SK-N-SH (cell line): Measurements from ENCODE around the gene TMEM41A. TPM values are rescaled to one million over a fixed set of nuclear protein-coding genes. Genes with fewer than 3 reads are reported as not detected.

Source experiments
- CTCF ChIA-PET: fragments of 300-600, 350-600 bp; formaldehyde crosslinking; extraction: SDS; loops from one replicate; lab custom pipeline; 2021; lab: Yijun Ruan, JAX
- POLR2A ChIA-PET: fragments of 350-600 bp; sonication (Branson Sonifier 250); formaldehyde crosslinking; extraction: SDS; loops from one replicate; lab custom pipeline; 2020; ENCODE audit warnings: antibody characterized with exemption, inconsistent platforms; lab: Yijun Ruan, JAX
- DNase-seq: peaks from one replicate; pipeline ENCODE4 v3.0.0; 2012
- H2AFZ ChIP-seq: fragments of 200-600 bp; sonication (generic); 2 replicates; pipeline ENCODE4 v1.8.1; 2016; ENCODE audit warnings: antibody characterized with exemption, mild to moderate bottlenecking, low read depth
- H3F3A ChIP-seq: fragments of 200-600 bp; sonication (generic); replicated peaks from 2 replicates; pipeline ENCODE3; 2016; ENCODE audit warnings: antibody characterized with exemption, mild to moderate bottlenecking; ENCODE audit not compliant: insufficient read depth
- H3K27ac ChIP-seq, 2 experiments: fragments of 200-500 bp in 1 of 2; fragments of 200-600 bp in 1 of 2; sonication (Bioruptor generic) in 1 of 2; sonication (generic), shearing (Covaris generic) in 1 of 2; 2 replicates each; pipeline versions ENCODE4 v1.5.1 to v1.6.1; 2014 to 2016; ENCODE audit warnings: low read depth in 2 of 2, inconsistent platforms in 1 of 2, low read length in 1 of 2, mild to moderate bottlenecking in 1 of 2, mixed read lengths in 1 of 2
- H3K27me3 ChIP-seq: fragments of 200-600 bp; sonication (generic), shearing (Covaris generic); 2 replicates; pipeline ENCODE4 v1.6.1; 2016; ENCODE audit warnings: mixed run types; ENCODE audit not compliant: insufficient read depth
- H3K36me3 ChIP-seq, 2 experiments: fragments of 200-500 bp in 1 of 2; fragments of 200-600 bp in 1 of 2; sonication (Bioruptor generic) in 1 of 2; sonication (generic) in 1 of 2; replicated peaks in 1 of 2; 2 replicates each; pipeline versions ENCODE3 to v1.5.1; 2014 to 2016; ENCODE audit warnings: low read length in 1 of 2, mild to moderate bottlenecking in 1 of 2; ENCODE audit not compliant: insufficient read depth in 2 of 2, control insufficient read depth in 1 of 2
- H3K4me1 ChIP-seq, 2 experiments: fragments of 200-500 bp in 1 of 2; fragments of 200-600 bp in 1 of 2; sonication (Bioruptor generic) in 1 of 2; sonication (generic), shearing (Covaris generic) in 1 of 2; 2 replicates each; pipeline versions ENCODE4 v1.5.1 to v1.6.1; 2014 to 2016; ENCODE audit warnings: low read depth in 1 of 2, low read length in 1 of 2, mixed run types in 1 of 2; ENCODE audit not compliant: insufficient read depth in 2 of 2, control insufficient read depth in 1 of 2
- H3K4me2 ChIP-seq: fragments of 200-600 bp; sonication (generic), shearing (Covaris generic); 2 replicates; pipeline ENCODE4 v1.6.1; 2017; ENCODE audit warnings: mixed run types
- H3K4me3 ChIP-seq, 2 experiments: fragments of 200-500 bp in 1 of 2; fragments of 200-600 bp in 1 of 2; sonication (Bioruptor generic) in 1 of 2; sonication (generic), shearing (Covaris generic) in 1 of 2; 2 replicates each; pipeline versions ENCODE4 v1.5.1 to v1.8.1; 2014 to 2016; ENCODE audit warnings: low read depth in 2 of 2, inconsistent platforms in 1 of 2, low read length in 1 of 2, mild to moderate bottlenecking in 1 of 2, mixed read lengths in 1 of 2, moderate library complexity in 1 of 2
- H3K79me2 ChIP-seq: fragments of 200-600 bp; sonication (generic); 2 replicates; pipeline ENCODE4 v1.8.1; 2017; ENCODE audit warnings: mild to moderate bottlenecking; ENCODE audit not compliant: insufficient read depth
- H3K9ac ChIP-seq: fragments of 200-600 bp; sonication (generic); 2 replicates; pipeline ENCODE4 v1.6.1; 2017; ENCODE audit warnings: mixed run types
- H3K9me2 ChIP-seq: fragments of 200-600 bp; sonication (generic); 2 replicates; pipeline ENCODE4 v1.6.1; 2017; ENCODE audit warnings: mixed run types
- H3K9me3 ChIP-seq: fragments of 200-600 bp; sonication (generic); 2 replicates; pipeline ENCODE4 v1.6.1; 2017; ENCODE audit warnings: mixed run types, mild to moderate bottlenecking, moderate library complexity
- H4K20me1 ChIP-seq: fragments of 200-600 bp; sonication (generic); 2 replicates; pipeline ENCODE4 v1.6.1; 2017; ENCODE audit warnings: mild to moderate bottlenecking, mixed run types; ENCODE audit not compliant: insufficient read depth
- ELF1 ChIP-seq: IDR thresholded peaks from 2 replicates; pipeline ENCODE4 v1.4.0; 2012
- EP300 ChIP-seq, 2 experiments: IDR thresholded peaks; 2 replicates each; pipeline versions ENCODE4 v1.4.0 to v1.6.1; 2012; ENCODE audit warnings: borderline replicate concordance in 1 of 2, low read depth in 1 of 2, low read length in 1 of 2
- EZH2phosphoT487 ChIP-seq: fragments of 200-600 bp; sonication (generic); IDR thresholded peaks from 2 replicates; pipeline ENCODE4 v1.6.1; 2017; ENCODE audit warnings: low read depth, mixed run types, mild to moderate bottlenecking, antibody characterized with exemption, moderate library complexity, borderline replicate concordance
- FOSL2 ChIP-seq: IDR thresholded peaks from 2 replicates; pipeline ENCODE4 v1.4.0; 2012; ENCODE audit warnings: low read depth, mild to moderate bottlenecking, moderate library complexity, borderline replicate concordance
- FOXM1 ChIP-seq: IDR thresholded peaks from 2 replicates; pipeline ENCODE4 v1.4.0; 2012; ENCODE audit warnings: low read depth, mild to moderate bottlenecking
- GATA2 ChIP-seq: sonication (generic); formaldehyde crosslinking; IDR thresholded peaks from 2 replicates; pipeline ENCODE4 v1.5.0; 2020; ENCODE audit warnings: mild to moderate bottlenecking, missing genetic modification reagents
- MXI1 ChIP-seq: IDR thresholded peaks from 2 replicates; pipeline ENCODE4 v1.6.1; 2012; ENCODE audit warnings: mild to moderate bottlenecking, low read depth, low read length, improper control_type of control experiment
- RFX5 ChIP-seq: IDR thresholded peaks from 2 replicates; pipeline ENCODE4 v1.6.1; 2012; ENCODE audit warnings: mild to moderate bottlenecking, improper control_type of control experiment, low read length
- RXRA ChIP-seq: IDR thresholded peaks from 2 replicates; pipeline ENCODE4 v1.4.0; 2012; ENCODE audit warnings: low read depth, mild to moderate bottlenecking, borderline replicate concordance
- SIN3A ChIP-seq: IDR thresholded peaks from 2 replicates; pipeline ENCODE4 v1.6.1; 2012; ENCODE audit warnings: low read depth, mild to moderate bottlenecking, low read length, moderate library complexity, borderline replicate concordance
- SMC3 ChIP-seq: IDR thresholded peaks from 2 replicates; pipeline ENCODE4 v1.6.1; 2012; ENCODE audit warnings: low read depth, low read length, improper control_type of control experiment
- WGBS: methylation state at CpG from one replicate; pipeline ENCODE4 v1.1.6; 2017; ENCODE audit warnings: low lambda C conversion rate; 5-methylcytosine and 5-hydroxymethylcytosine counted together
- polyA plus RNA-seq, 3 experiments: library from polyadenylated mRNA; depleted of rRNA; stranded (reverse); fragments of >200 nt; gene quantifications; 2 replicates each; pipeline ENCODE4 v1.2.3, GENCODE V29; 2012
- TF ChIP-seq, protein P1 (sequence below): IDR thresholded peaks from 2 replicates; pipeline ENCODE4 v1.6.1; 2012; ENCODE audit warnings: mild to moderate bottlenecking, low read depth, low read length, moderate library complexity
- TF ChIP-seq, protein P2 (sequence below): IDR thresholded peaks from 2 replicates; pipeline ENCODE4; 2012
- TF ChIP-seq, protein P3 (sequence below): IDR thresholded peaks from 2 replicates; pipeline ENCODE4 v1.4.0; 2012; ENCODE audit warnings: low read depth, borderline replicate concordance
- TF ChIP-seq, protein P4 (sequence below): IDR thresholded peaks from 2 replicates; pipeline ENCODE4 v1.4.0; 2012; ENCODE audit warnings: low read depth
- TF ChIP-seq, protein P5 (sequence below): fragments of 150-350 bp; IDR thresholded peaks from 2 replicates; pipeline ENCODE4 v1.6.1; 2017; ENCODE audit warnings: antibody characterized with exemption, low read length, low read depth, borderline replicate concordance

The TMEM41A gene
- polyA plus RNA-seq, 1 of the 3 experiments (the other 2 are of a cell fraction), result 9.4 TPM

DNA sequence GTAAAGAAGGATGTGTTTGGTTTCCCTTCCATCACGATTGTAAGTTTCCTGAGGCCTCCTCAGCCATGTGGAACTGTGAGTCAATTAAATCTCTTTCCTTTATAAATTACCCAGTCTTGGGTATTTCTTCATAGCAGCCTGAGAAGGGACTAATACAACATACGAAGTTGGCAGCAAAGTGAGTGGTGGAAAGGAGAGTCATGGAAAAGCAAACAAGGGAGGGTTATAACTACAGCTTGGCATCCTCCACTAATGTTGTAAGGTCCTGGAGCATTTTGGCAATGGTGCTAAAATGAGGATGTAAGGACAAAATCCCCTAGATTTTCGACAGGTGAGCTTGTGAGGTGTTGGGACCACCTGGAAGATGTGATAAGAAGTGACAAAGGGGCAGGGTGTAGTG is 5.8 kb upstream of the TMEM41A start (continued):
- TF ChIP-seq, protein P1, sequence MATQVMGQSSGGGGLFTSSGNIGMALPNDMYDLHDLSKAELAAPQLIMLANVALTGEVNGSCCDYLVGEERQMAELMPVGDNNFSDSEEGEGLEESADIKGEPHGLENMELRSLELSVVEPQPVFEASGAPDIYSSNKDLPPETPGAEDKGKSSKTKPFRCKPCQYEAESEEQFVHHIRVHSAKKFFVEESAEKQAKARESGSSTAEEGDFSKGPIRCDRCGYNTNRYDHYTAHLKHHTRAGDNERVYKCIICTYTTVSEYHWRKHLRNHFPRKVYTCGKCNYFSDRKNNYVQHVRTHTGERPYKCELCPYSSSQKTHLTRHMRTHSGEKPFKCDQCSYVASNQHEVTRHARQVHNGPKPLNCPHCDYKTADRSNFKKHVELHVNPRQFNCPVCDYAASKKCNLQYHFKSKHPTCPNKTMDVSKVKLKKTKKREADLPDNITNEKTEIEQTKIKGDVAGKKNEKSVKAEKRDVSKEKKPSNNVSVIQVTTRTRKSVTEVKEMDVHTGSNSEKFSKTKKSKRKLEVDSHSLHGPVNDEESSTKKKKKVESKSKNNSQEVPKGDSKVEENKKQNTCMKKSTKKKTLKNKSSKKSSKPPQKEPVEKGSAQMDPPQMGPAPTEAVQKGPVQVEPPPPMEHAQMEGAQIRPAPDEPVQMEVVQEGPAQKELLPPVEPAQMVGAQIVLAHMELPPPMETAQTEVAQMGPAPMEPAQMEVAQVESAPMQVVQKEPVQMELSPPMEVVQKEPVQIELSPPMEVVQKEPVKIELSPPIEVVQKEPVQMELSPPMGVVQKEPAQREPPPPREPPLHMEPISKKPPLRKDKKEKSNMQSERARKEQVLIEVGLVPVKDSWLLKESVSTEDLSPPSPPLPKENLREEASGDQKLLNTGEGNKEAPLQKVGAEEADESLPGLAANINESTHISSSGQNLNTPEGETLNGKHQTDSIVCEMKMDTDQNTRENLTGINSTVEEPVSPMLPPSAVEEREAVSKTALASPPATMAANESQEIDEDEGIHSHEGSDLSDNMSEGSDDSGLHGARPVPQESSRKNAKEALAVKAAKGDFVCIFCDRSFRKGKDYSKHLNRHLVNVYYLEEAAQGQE, result no peak
- TF ChIP-seq, protein P2, sequence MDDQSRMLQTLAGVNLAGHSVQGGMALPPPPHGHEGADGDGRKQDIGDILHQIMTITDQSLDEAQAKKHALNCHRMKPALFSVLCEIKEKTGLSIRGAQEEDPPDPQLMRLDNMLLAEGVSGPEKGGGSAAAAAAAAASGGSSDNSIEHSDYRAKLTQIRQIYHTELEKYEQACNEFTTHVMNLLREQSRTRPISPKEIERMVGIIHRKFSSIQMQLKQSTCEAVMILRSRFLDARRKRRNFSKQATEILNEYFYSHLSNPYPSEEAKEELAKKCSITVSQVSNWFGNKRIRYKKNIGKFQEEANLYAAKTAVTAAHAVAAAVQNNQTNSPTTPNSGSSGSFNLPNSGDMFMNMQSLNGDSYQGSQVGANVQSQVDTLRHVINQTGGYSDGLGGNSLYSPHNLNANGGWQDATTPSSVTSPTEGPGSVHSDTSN, result no peak
- no peak for TF ChIP-seq EP300 (IDR thresholded peaks at IDR 0.05; ENCODE audit: borderline replicate concordance in 1 of 2, low read depth in 1 of 2, low read length in 1 of 2)
- TF ChIP-seq SIN3A, result no peak
- no peak for TF ChIP-seq FOSL2
- TF ChIP-seq SMC3, result no peak
- TF ChIP-seq, all 33 proteins: peak for 0

DNA sequence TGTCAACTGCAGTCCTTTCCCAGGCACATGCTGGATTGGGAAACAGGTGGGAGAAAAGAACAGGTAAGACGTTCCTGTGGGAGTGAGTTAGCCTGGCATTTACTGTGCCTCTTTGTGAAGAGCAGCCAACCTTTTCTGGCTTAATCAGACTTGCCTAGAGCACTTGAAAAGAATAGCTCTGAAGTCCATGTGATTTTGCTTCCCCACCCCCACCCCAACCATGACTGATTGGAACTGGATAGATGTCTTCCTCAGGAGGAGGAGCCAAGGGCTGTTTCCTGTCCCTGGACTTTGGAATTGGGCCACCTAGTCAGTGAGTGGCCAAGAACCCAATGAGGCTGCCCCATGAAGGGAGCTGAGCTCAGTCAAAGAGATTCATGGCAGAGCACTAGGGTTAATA is 4.7 kb upstream of the TMEM41A start:
- Histone ChIP-seq H3K4me3 (no peak overlapping the region), H3K36me3 (no peaks in the 10 kb centered on the region), H3K9ac (no peak overlapping the region), H3K79me2 (peaks cover 2% of the 10 kb centered on the region; the same call in 1 of the 2 replicates), H4K20me1 (no peaks in the 10 kb centered on the region), H3K4me2 (no peak overlapping the region), H2AFZ (no peak overlapping the region), H3K4me1 (no peaks in the 10 kb centered on the region), H3K27me3 (no peaks in the 10 kb centered on the region), H3K27ac (no peak overlapping the region), H3F3A (peaks cover 2% of the 10 kb centered on the region), H3K9me3 (no peaks in the 10 kb centered on the region), H3K9me2 (no peaks in the 10 kb centered on the region)
- TF ChIP-seq RXRA (no peak), GATA2 (CRISPR knock-in tag) (no peak), MXI1 (no peak), ELF1 (no peak), FOXM1 (no peak), RFX5 (no peak), EZH2phosphoT487 (no peak)
- TF ChIP-seq, protein P3, sequence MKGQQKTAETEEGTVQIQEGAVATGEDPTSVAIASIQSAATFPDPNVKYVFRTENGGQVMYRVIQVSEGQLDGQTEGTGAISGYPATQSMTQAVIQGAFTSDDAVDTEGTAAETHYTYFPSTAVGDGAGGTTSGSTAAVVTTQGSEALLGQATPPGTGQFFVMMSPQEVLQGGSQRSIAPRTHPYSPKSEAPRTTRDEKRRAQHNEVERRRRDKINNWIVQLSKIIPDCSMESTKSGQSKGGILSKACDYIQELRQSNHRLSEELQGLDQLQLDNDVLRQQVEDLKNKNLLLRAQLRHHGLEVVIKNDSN, result no peak
- TF ChIP-seq, protein P4, sequence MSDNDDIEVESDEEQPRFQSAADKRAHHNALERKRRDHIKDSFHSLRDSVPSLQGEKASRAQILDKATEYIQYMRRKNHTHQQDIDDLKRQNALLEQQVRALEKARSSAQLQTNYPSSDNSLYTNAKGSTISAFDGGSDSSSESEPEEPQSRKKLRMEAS, result no peak
- TF ChIP-seq, protein P2, result no peak
- TF ChIP-seq, protein P5, sequence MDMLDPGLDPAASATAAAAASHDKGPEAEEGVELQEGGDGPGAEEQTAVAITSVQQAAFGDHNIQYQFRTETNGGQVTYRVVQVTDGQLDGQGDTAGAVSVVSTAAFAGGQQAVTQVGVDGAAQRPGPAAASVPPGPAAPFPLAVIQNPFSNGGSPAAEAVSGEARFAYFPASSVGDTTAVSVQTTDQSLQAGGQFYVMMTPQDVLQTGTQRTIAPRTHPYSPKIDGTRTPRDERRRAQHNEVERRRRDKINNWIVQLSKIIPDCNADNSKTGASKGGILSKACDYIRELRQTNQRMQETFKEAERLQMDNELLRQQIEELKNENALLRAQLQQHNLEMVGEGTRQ, result no peak
- TF ChIP-seq, protein P1, result no peak
- ChIA-PET POLR2A (no interaction called here), CTCF (no interaction called here)
- 15% methylated on average over 1 of the region's 1 CpG for WGBS
- no peak for DNase-seq
